BE2C (cell line): ENCODE measurements around the gene SPATA3.
A peak's percentile ranks its signal among the peaks of the same experiment; 100 is the strongest.

Experiments
- DNase-seq: peaks from one replicate; pipeline ENCODE4 v3.0.0-alpha.2; 2020
- H3K27me3 ChIP-seq: fragments of 250-450 bp; sonication (Bioruptor Pico); 2 replicates; pipeline ENCODE4 v1.5.1; 2020; ENCODE audit warnings: mild to moderate bottlenecking
- H3K36me3 ChIP-seq: fragments of 250-450 bp; sonication (Bioruptor Pico); 2 replicates; pipeline ENCODE4 v1.5.1; 2020; ENCODE audit warnings: mild to moderate bottlenecking
- H3K4me1 ChIP-seq: fragments of 250-450 bp; sonication (Bioruptor Pico); 2 replicates; pipeline ENCODE4 v1.5.1; 2020
- H3K4me3 ChIP-seq: 2 replicates; pipeline ENCODE4 v1.5.1; 2011; ENCODE audit warnings: low read depth, low read length
- H3K9me3 ChIP-seq: fragments of 250-450 bp; sonication (Bioruptor Pico); 2 replicates; pipeline ENCODE4 v1.5.1; 2020
- TF ChIP-seq, protein P1 (sequence below): IDR thresholded peaks from 2 replicates; pipeline ENCODE4 v1.5.1; 2012; ENCODE audit warnings: mild to moderate bottlenecking, low read depth, low read length

SPATA3 gene

GRCh38 chr2:230987137-230988020, 8.5 kb upstream of the SPATA3 start:
- DNase-seq = peak; percentile 87
- H3K4me1 ChIP-seq = no peaks in the 10 kb centered on the region; the same call in 1 of the 2 replicates

GRCh38 chr2:230989731-230990130, 6.2 kb upstream of the SPATA3 start:
- Histone ChIP-seq H3K27me3 (no peaks in the 10 kb centered on the region), H3K36me3 (no peaks in the 10 kb centered on the region), H3K4me1 (no peaks in the 10 kb centered on the region; the same call in 1 of the 2 replicates), H3K4me3 (no peak overlapping the region), H3K9me3 (no peaks in the 10 kb centered on the region)
- no peak for DNase-seq
- TF ChIP-seq, protein P1, sequence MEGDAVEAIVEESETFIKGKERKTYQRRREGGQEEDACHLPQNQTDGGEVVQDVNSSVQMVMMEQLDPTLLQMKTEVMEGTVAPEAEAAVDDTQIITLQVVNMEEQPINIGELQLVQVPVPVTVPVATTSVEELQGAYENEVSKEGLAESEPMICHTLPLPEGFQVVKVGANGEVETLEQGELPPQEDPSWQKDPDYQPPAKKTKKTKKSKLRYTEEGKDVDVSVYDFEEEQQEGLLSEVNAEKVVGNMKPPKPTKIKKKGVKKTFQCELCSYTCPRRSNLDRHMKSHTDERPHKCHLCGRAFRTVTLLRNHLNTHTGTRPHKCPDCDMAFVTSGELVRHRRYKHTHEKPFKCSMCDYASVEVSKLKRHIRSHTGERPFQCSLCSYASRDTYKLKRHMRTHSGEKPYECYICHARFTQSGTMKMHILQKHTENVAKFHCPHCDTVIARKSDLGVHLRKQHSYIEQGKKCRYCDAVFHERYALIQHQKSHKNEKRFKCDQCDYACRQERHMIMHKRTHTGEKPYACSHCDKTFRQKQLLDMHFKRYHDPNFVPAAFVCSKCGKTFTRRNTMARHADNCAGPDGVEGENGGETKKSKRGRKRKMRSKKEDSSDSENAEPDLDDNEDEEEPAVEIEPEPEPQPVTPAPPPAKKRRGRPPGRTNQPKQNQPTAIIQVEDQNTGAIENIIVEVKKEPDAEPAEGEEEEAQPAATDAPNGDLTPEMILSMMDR = no peak

More at GRCh38 chr2:230987137-230988020, 8.5 kb upstream of the SPATA3 start:
- no peaks in the 10 kb centered on the region for H3K9me3 ChIP-seq
- peak overlapping the region; percentile 58 for H3K4me3 ChIP-seq
- TF ChIP-seq, protein P1 = peak; percentile 92
- no peaks in the 10 kb centered on the region for H3K36me3 ChIP-seq
- no peaks in the 10 kb centered on the region for H3K27me3 ChIP-seq

GRCh38 chr2:230990131-230990898, 5.6 kb upstream of the SPATA3 start:
- Histone ChIP-seq H3K36me3 (no peaks in the 10 kb centered on the region), H3K27me3 (no peaks in the 10 kb centered on the region), H3K4me3 (no peak overlapping the region), H3K4me1 (no peaks in the 10 kb centered on the region; the same call in 1 of the 2 replicates), H3K9me3 (no peaks in the 10 kb centered on the region)
- DNase-seq = no peak
- TF ChIP-seq, protein P1 = no peak

DNA sequence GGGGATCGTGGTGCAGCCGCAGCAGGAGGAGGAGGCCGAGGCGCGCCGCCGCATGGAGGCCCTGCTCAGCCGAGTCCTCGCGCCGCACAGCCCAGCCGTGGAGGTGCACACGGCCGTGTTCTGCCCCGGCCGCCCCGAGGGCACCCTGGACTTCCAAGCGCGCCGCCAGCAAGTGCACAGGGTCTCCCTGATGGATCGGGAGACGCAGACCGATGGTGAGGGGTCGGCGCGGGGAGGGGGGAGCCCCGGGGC, 5.1 kb upstream of the SPATA3 start:
- no peaks in the 10 kb centered on the region for H3K27me3 ChIP-seq
- H3K9me3 ChIP-seq = no peaks in the 10 kb centered on the region
- H3K36me3 ChIP-seq = no peaks in the 10 kb centered on the region
- no peaks in the 10 kb centered on the region; the same call in 1 of the 2 replicates for H3K4me1 ChIP-seq
- TF ChIP-seq, protein P1 = no peak
- no peak overlapping the region for H3K4me3 ChIP-seq
- DNase-seq = no peak

DNA sequence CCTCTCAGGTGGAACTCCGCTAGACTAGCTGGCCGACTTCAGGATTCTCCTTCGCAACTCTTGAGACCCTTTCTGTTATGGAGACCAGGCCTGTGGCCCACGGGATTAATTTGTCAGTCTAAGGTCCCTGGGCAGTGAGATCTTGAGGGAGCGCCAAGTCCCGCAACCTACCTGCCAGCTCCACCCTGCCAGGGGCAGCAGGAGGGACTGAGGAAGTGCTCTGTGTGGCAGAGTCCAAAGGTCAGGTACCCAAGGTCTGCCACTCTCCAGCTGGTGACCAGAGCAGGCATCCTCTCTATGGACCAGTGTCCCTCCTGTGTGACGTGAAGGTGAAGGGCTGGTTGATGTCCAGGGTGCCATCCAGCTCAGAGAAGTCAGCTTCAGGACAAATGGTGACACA, 4.3 kb upstream of the SPATA3 start:
- Histone ChIP-seq H3K36me3 (no peaks in the 10 kb centered on the region), H3K4me1 (no peaks in the 10 kb centered on the region; the same call in 1 of the 2 replicates), H3K9me3 (no peaks in the 10 kb centered on the region), H3K4me3 (no peak overlapping the region), H3K27me3 (no peaks in the 10 kb centered on the region)
- DNase-seq = no peak
- TF ChIP-seq, protein P1 = no peak

- TF ChIP-seq, protein P1 = no peak
- Histone ChIP-seq H3K4me1 (no peaks in the 10 kb centered on the region), H3K27me3 (peaks cover 21% of the 10 kb centered on the region), H3K36me3 (no peaks in the 10 kb centered on the region), H3K9me3 (no peaks in the 10 kb centered on the region), H3K4me3 (no peak overlapping the region)
- DNase-seq = no peak
Observed at GRCh38 chr2:230996661-230997060, 740 bp downstream of the SPATA3 start.
